ENCODE results near the gene NAA20.
A peak's percentile ranks its signal among the peaks of the same experiment; 100 is the strongest.

NAA20 gene

DNA sequence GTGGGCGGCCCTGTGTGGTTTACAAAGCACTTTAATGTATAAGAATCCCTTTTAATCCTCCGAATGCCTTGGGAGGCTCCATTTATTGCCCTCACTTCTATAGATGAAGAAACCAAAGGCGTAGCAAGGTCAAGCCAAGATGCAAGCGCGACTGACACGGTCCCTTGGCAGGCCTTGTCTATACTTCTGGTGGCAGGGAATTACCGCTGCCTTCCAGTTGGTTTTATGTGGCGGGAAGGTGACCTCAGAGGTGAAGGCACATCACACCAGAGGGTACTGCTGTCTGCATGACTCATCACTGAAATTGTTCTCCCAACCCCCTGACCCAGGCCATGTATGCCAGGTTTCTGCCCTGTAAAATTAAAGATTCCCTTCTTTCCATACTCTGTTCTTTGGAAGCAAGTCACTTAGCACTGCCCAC, 36.1 kb upstream of the NAA20 start:
- Histone ChIP-seq H3K4me3 (no peak overlapping the region), H3K27me3 (no peaks in the 10 kb centered on the region), H3K27ac (peak overlapping the region; percentile 85 to 87), H3K9me3 (no peaks in the 10 kb centered on the region), H3K4me1 (peaks cover 0 to 89% (median 60%) of the 10 kb centered on the region in 4 donors), H3K36me3 (no peaks in the 10 kb centered on the region)
- intact Hi-C loops (cut with DNase I; ENCODE audit: low total_unique reads), result no loop called here
- DNase-seq, result no peak
- TF ChIP-seq, protein P1, sequence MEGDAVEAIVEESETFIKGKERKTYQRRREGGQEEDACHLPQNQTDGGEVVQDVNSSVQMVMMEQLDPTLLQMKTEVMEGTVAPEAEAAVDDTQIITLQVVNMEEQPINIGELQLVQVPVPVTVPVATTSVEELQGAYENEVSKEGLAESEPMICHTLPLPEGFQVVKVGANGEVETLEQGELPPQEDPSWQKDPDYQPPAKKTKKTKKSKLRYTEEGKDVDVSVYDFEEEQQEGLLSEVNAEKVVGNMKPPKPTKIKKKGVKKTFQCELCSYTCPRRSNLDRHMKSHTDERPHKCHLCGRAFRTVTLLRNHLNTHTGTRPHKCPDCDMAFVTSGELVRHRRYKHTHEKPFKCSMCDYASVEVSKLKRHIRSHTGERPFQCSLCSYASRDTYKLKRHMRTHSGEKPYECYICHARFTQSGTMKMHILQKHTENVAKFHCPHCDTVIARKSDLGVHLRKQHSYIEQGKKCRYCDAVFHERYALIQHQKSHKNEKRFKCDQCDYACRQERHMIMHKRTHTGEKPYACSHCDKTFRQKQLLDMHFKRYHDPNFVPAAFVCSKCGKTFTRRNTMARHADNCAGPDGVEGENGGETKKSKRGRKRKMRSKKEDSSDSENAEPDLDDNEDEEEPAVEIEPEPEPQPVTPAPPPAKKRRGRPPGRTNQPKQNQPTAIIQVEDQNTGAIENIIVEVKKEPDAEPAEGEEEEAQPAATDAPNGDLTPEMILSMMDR (IDR thresholded peaks at IDR 0.05), result no peak

DNA sequence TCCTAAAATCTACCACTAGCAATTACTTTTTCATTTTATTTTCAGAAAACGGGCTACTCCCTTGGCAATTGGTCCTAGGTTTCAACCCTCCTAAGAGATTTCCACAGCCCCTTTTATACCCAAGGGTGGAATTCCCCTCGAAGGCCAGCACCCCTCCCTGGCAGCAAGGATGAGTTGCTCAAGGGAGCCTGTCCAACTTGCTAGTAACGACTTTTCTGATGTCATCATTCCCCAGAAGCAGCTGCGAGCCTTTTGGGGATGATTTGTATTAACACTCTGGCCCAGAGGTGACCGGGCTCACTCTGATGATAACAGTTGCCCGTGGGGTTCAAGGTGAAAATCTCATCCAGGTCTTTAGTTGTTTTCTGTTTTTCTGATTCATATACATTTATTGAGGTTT, 30.7 kb upstream of the NAA20 start:
- Histone ChIP-seq H3K4me3 (no peak overlapping the region), H3K9me3 (no peaks in the 10 kb centered on the region), H3K36me3 (peaks cover 3 to 12% (median 11%) of the 10 kb centered on the region in 3 donors), H3K4me1 (peaks cover 0 to 72% (median 38%) of the 10 kb centered on the region in 4 donors), H3K27ac (peak overlapping the region; percentile 46 to 57), H3K27me3 (no peaks in the 10 kb centered on the region)
- intact Hi-C loops (cut with DNase I; ENCODE audit: low total_unique reads), result no loop called here
- DNase-seq, result no peak
- TF ChIP-seq, protein P1 (IDR thresholded peaks at IDR 0.05), result no peak

DNA sequence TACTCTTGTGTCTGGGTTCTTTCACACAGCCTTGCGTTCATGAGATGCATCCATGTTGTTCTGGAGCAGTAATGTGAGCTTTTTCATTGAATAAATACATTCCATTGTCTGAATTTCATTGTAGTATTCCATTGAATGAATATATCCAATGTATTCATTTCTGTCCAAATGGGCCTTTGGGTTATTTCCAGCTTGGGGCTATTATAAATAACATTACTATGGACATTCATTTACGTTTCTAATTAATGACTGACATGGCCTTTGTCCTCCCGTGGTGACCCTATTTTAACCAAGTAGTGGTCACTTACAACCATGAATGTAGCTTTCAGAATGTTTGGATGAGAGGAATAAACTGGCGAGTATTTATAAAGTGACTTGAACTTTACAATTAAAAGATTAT, 30.1 kb upstream of the NAA20 start:
- TF ChIP-seq, protein P1 (IDR thresholded peaks at IDR 0.05), result no peak
- intact Hi-C loops (cut with DNase I; ENCODE audit: low total_unique reads), result no loop called here
- no peak for DNase-seq
- Histone ChIP-seq H3K4me1 (peaks cover 0 to 67% (median 32%) of the 10 kb centered on the region in 4 donors), H3K4me3 (no peak overlapping the region), H3K9me3 (no peaks in the 10 kb centered on the region), H3K27ac (peak overlapping the region; percentile 46 to 57), H3K36me3 (peaks cover 3 to 12% (median 11%) of the 10 kb centered on the region in 3 donors), H3K27me3 (no peaks in the 10 kb centered on the region)

DNA sequence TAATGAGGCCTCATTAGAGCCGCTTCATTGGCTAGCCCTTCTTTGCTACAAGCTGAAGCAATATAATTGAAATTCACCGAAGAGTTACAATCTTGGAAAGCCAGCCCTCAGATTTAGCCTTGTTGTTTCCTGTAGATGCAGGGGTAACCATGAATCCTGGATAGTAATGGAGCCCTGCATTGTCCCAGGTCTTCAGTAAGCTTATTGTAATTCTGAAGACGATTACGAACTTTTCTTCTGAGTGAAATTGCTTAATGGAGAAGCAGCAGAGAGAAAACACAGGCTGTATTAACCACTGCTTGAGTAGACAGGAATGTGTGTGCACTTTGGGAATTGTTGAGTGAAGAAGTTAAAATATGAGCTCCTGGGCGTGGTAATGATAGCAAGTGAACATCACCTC, 26.3 kb upstream of the NAA20 start:
- Histone ChIP-seq H3K27ac (no peak overlapping the region), H3K4me1 (peaks cover 0 to 76% (median 46%) of the 10 kb centered on the region in 4 donors), H3K27me3 (no peaks in the 10 kb centered on the region), H3K36me3 (peaks cover 3 to 17% (median 12%) of the 10 kb centered on the region in 3 donors), H3K9me3 (no peaks in the 10 kb centered on the region), H3K4me3 (no peak overlapping the region)
- intact Hi-C loops (cut with DNase I; ENCODE audit: low total_unique reads), result loop anchor here (10.0 kb wide), 1 partner anchor 296 kb away; no protein-coding TSS in a partner anchor
- TF ChIP-seq, protein P1 (IDR thresholded peaks at IDR 0.05), result no peak
- DNase-seq, result no peak

DNA sequence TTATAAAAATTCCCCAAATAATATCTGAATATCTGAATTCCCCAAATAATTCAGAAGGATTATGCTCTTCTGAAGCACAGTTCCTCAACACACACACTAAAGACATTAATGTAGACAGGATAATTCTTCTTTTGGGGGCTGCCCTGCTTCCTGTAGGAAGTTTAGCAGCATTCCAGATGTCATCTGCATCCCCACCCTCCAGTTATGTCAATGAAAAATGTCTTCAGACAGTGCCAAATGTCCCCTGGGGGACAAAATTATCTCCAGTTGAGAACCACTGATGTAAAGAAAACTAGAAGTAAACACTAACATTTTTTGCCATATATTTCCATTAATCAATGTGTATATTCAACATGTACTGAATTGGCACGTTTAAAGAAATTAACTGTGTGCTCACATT, 25.9 kb upstream of the NAA20 start:
- no peaks in the 10 kb centered on the region for H3K9me3 ChIP-seq
- intact Hi-C loops (cut with DNase I; ENCODE audit: low total_unique reads), result loop anchor here (10.0 kb wide), 1 partner anchor 297 kb away; no protein-coding TSS in a partner anchor
- no peak overlapping the region for H3K4me3 ChIP-seq
- no peak for DNase-seq
- TF ChIP-seq, protein P1 (IDR thresholded peaks at IDR 0.05), result no peak
- no peaks in the 10 kb centered on the region for H3K27me3 ChIP-seq
- H3K27ac ChIP-seq, result no peak overlapping the region
- H3K36me3 ChIP-seq, result peaks cover 3 to 22% (median 15%) of the 10 kb centered on the region in 3 donors
- peaks cover 0 to 72% (median 45%) of the 10 kb centered on the region in 4 donors for H3K4me1 ChIP-seq

Measured in tibial artery (tissue), 4 donors.